Activated CD4-positive, alpha-beta T cell treated with anti-CD3 and anti-CD28 coated beads for 36 hours (primary cell): Measurements from ENCODE around the gene TFCP2L1. TPM values are rescaled to one million over a fixed set of nuclear protein-coding genes. Genes with fewer than 3 reads are reported as not detected.

Source experiments
- ATAC-seq: fragments of 200-7000 bp; cut with Tn5 transposase; one replicate; pipeline ENCODE4 v1.10.0; 2021; ENCODE audit warnings: mild to moderate bottlenecking, moderate library complexity
- CTCF ChIA-PET: fragments of 350-600 bp; sonication (Branson Sonifier 250); formaldehyde crosslinking; loops from one replicate; lab custom pipeline; 2021; ENCODE audit warnings: antibody characterized with exemption; lab: Charles Lee
- POLR2A ChIA-PET: fragments of 350-600 bp; sonication (Branson Sonifier 250); formaldehyde crosslinking; loops from one replicate; lab custom pipeline; 2021; ENCODE audit warnings: antibody characterized with exemption, inconsistent platforms; lab: Charles Lee
- DNase-seq: peaks from one replicate; pipeline ENCODE4 v3.0.0-alpha.2; 2020
- H3K27ac Mint-ChIP-seq: one replicate; pipeline ENCODE4 v1.8.0; 2021; ENCODE audit warnings: mixed read lengths
- H3K27me3 Mint-ChIP-seq: one replicate; pipeline ENCODE4 v1.8.0; 2021; ENCODE audit warnings: mixed read lengths
- H3K36me3 Mint-ChIP-seq: one replicate; pipeline ENCODE4 v1.8.0; 2021; ENCODE audit warnings: low read depth, mixed read lengths
- H3K4me1 Mint-ChIP-seq: one replicate; pipeline ENCODE4 v1.8.0; 2021; ENCODE audit warnings: mixed read lengths
- H3K4me3 Mint-ChIP-seq: one replicate; pipeline ENCODE4 v1.8.0; 2021; ENCODE audit warnings: mild to moderate bottlenecking, moderate library complexity, mixed read lengths
- H3K9me3 Mint-ChIP-seq: one replicate; pipeline ENCODE4 v1.8.0; 2021; ENCODE audit warnings: low read depth, mixed read lengths
- intact Hi-C, 2 experiments: fragments of 100-400 bp; cut with DNase I in 1 of 2; cut with micrococcal nuclease in 1 of 2; formaldehyde crosslinking; loops; one replicate each; pipeline versions ENCODE4 v1.14.2 to v1.15.1; 2022 to 2024; cut with DNase I, micrococcal nuclease
- total RNA-seq, 2 experiments: library from RNA; stranded (reverse); gene quantifications; one replicate each; pipeline ENCODE4 v1.2.3, GENCODE V29; 2021

The TFCP2L1 gene
- total RNA-seq, 2 experiments from 2014 or later, result 0.02 to 0.05 TPM

GRCh38 chr2:121239471-121239870 is 45.5 kb downstream of the TFCP2L1 start:
- H3K27ac Mint-ChIP-seq, result no peak overlapping the region
- no peaks in the 10 kb centered on the region for H3K36me3 Mint-ChIP-seq
- CTCF ChIA-PET, result no interaction called here
- no peak for DNase-seq
- POLR2A ChIA-PET, result no interaction called here
- no peaks in the 10 kb centered on the region for H3K27me3 Mint-ChIP-seq
- no peaks in the 10 kb centered on the region for H3K9me3 Mint-ChIP-seq
- no peak for ATAC-seq
- no peak overlapping the region for H3K4me3 Mint-ChIP-seq
- intact Hi-C loops, result no loop called here
- no peaks in the 10 kb centered on the region for H3K4me1 Mint-ChIP-seq

GRCh38 chr2:121238828-121239227 is 46.2 kb downstream of the TFCP2L1 start:
- intact Hi-C loops, result no loop called here
- Mint-ChIP-seq H3K27me3 (no peaks in the 10 kb centered on the region), H3K4me1 (no peaks in the 10 kb centered on the region), H3K36me3 (no peaks in the 10 kb centered on the region), H3K27ac (no peak overlapping the region), H3K4me3 (no peak overlapping the region), H3K9me3 (no peaks in the 10 kb centered on the region)
- ATAC-seq (no peak), DNase-seq (no peak)
- CTCF ChIA-PET, result no interaction called here
- POLR2A ChIA-PET, result no interaction called here

GRCh38 chr2:121237980-121238665 is 46.9 kb downstream of the TFCP2L1 start:
- no peak overlapping the region for H3K4me3 Mint-ChIP-seq
- DNase-seq (no peak), ATAC-seq (no peak)
- no peaks in the 10 kb centered on the region for H3K36me3 Mint-ChIP-seq
- H3K9me3 Mint-ChIP-seq, result no peaks in the 10 kb centered on the region
- H3K27ac Mint-ChIP-seq, result no peak overlapping the region
- H3K27me3 Mint-ChIP-seq, result no peaks in the 10 kb centered on the region
- intact Hi-C loops, result no loop called here
- no peaks in the 10 kb centered on the region for H3K4me1 Mint-ChIP-seq
- ChIA-PET POLR2A (no interaction called here), CTCF (no interaction called here)

- DNase-seq, result no peak
- POLR2A ChIA-PET, result no interaction called here
- Mint-ChIP-seq H3K36me3 (no peaks in the 10 kb centered on the region), H3K9me3 (no peaks in the 10 kb centered on the region), H3K27ac (no peak overlapping the region), H3K27me3 (no peaks in the 10 kb centered on the region), H3K4me1 (no peaks in the 10 kb centered on the region), H3K4me3 (no peak overlapping the region)
- ATAC-seq, result no peak
- CTCF ChIA-PET, result no interaction called here
- intact Hi-C loops, result no loop called here
These were observed 47.5 kb downstream of the TFCP2L1 start for GRCh38 chr2:121237336-121237979.

- DNase-seq (no peak), ATAC-seq (no peak)
- Mint-ChIP-seq H3K27ac (no peak overlapping the region), H3K4me3 (no peak overlapping the region), H3K36me3 (no peaks in the 10 kb centered on the region), H3K27me3 (no peaks in the 10 kb centered on the region), H3K9me3 (no peaks in the 10 kb centered on the region), H3K4me1 (no peaks in the 10 kb centered on the region)
- intact Hi-C loops, result no loop called here
- POLR2A ChIA-PET, result no interaction called here
- CTCF ChIA-PET, result no interaction called here
These were observed 48.3 kb downstream of the TFCP2L1 start for GRCh38 chr2:121236650-121237180.

GRCh38 chr2:121236101-121236640 is 48.8 kb downstream of the TFCP2L1 start:
- ATAC-seq (no peak), DNase-seq (no peak)
- intact Hi-C loops, result no loop called here
- Mint-ChIP-seq H3K27me3 (no peaks in the 10 kb centered on the region), H3K9me3 (no peaks in the 10 kb centered on the region), H3K27ac (no peak overlapping the region), H3K36me3 (no peaks in the 10 kb centered on the region), H3K4me3 (no peak overlapping the region), H3K4me1 (no peaks in the 10 kb centered on the region)
- CTCF ChIA-PET, result no interaction called here
- POLR2A ChIA-PET, result no interaction called here

- DNase-seq, result no peak
- ChIA-PET POLR2A (no interaction called here), CTCF (no interaction called here)
- Mint-ChIP-seq H3K4me3 (no peak overlapping the region), H3K27me3 (no peaks in the 10 kb centered on the region), H3K36me3 (no peaks in the 10 kb centered on the region), H3K9me3 (no peaks in the 10 kb centered on the region), H3K27ac (no peak overlapping the region), H3K4me1 (no peaks in the 10 kb centered on the region)
- intact Hi-C loops, result no loop called here
- ATAC-seq, result no peak
These were observed 49.5 kb downstream of the TFCP2L1 start for GRCh38 chr2:121235542-121235941.

GRCh38 chr2:121234791-121235190 is 50.2 kb downstream of the TFCP2L1 start:
- no peaks in the 10 kb centered on the region for H3K4me1 Mint-ChIP-seq
- ChIA-PET POLR2A (no interaction called here), CTCF (no interaction called here)
- DNase-seq, result no peak
- no peaks in the 10 kb centered on the region for H3K9me3 Mint-ChIP-seq
- intact Hi-C loops, result no loop called here
- H3K36me3 Mint-ChIP-seq, result no peaks in the 10 kb centered on the region
- H3K27me3 Mint-ChIP-seq, result no peaks in the 10 kb centered on the region
- H3K27ac Mint-ChIP-seq, result no peak overlapping the region
- no peak for ATAC-seq
- H3K4me3 Mint-ChIP-seq, result no peak overlapping the region

GRCh38 chr2:121234144-121234543 is 50.9 kb downstream of the TFCP2L1 start:
- POLR2A ChIA-PET, result no interaction called here
- intact Hi-C loops, result no loop called here
- Mint-ChIP-seq H3K4me1 (no peaks in the 10 kb centered on the region), H3K27ac (no peak overlapping the region), H3K27me3 (no peaks in the 10 kb centered on the region), H3K36me3 (no peaks in the 10 kb centered on the region), H3K9me3 (no peaks in the 10 kb centered on the region), H3K4me3 (no peak overlapping the region)
- CTCF ChIA-PET, result no interaction called here
- DNase-seq, result no peak
- ATAC-seq, result no peak

- H3K4me1 Mint-ChIP-seq, result no peaks in the 10 kb centered on the region
- H3K9me3 Mint-ChIP-seq, result no peaks in the 10 kb centered on the region
- no peaks in the 10 kb centered on the region for H3K36me3 Mint-ChIP-seq
- no peak overlapping the region for H3K4me3 Mint-ChIP-seq
- DNase-seq, result no peak
- CTCF ChIA-PET, result no interaction called here
- no peak overlapping the region for H3K27ac Mint-ChIP-seq
- no peaks in the 10 kb centered on the region for H3K27me3 Mint-ChIP-seq
- POLR2A ChIA-PET, result no interaction called here
- no peak for ATAC-seq
- intact Hi-C loops, result no loop called here
These were observed 51.4 kb downstream of the TFCP2L1 start for GRCh38 chr2:121233486-121234110.

- intact Hi-C loops, result no loop called here
- ChIA-PET POLR2A (no interaction called here), CTCF (no interaction called here)
- Mint-ChIP-seq H3K4me3 (no peak overlapping the region), H3K27me3 (no peaks in the 10 kb centered on the region), H3K36me3 (no peaks in the 10 kb centered on the region), H3K27ac (no peak overlapping the region), H3K9me3 (no peaks in the 10 kb centered on the region), H3K4me1 (no peaks in the 10 kb centered on the region)
- DNase-seq (no peak), ATAC-seq (no peak)
These were observed 52.3 kb downstream of the TFCP2L1 start for GRCh38 chr2:121232626-121233265.
